Stimulated activated CD8-positive, alpha-beta memory T cell treated with anti-CD3 and anti-CD28 coated beads, Interleukin-4, amount 100 ng/mL, for 48 hours (primary cell): ENCODE data around the gene TNFRSF8.
"Not testable (repeated sequence)": the region's sequence is repeated elsewhere in the genome, so short reads cannot be mapped to it uniquely, and the experiment has no call there.

Experiments used
- DNase-seq: peaks from one replicate; pipeline ENCODE4 v3.0.0-alpha.2; 2020

The TNFRSF8 gene

GRCh38 chr1:12063141-12064072, at the start of gene TNFRSF8:
TNFRSF8 (plus strand) TSS chr1:12063303; CDS start chr1:12063599, 296 bp downstream.
- peak; percentile 81 for DNase-seq

- DNase-seq: peak; percentile 48
These were observed 48.7 kb upstream of the TNFRSF8 start for GRCh38 chr1:12014141-12014991.

DNA sequence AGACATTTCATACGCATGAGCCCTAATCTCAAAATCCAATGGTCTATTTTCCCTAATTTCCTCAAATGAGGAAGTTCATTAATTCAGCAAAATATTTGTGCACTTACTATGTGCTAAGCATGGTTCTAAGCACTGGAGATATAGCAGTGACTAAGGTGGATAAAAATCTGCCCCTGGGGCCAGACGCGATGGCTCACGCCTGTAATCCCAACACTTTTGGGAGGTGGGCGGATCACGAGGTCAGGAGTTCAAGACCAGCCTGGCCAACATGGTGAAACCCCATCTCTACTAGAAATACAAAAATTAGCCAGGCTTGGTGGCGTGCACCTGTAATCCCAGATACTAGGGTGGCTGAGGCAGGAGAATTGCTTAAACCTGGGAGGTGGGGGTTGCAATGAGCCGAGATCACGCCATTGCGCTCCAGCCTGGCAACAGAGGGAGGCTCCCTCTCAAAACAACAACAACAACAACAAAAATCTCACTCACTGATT, 48.1 kb upstream of the TNFRSF8 start:
- no peak for DNase-seq

DNA sequence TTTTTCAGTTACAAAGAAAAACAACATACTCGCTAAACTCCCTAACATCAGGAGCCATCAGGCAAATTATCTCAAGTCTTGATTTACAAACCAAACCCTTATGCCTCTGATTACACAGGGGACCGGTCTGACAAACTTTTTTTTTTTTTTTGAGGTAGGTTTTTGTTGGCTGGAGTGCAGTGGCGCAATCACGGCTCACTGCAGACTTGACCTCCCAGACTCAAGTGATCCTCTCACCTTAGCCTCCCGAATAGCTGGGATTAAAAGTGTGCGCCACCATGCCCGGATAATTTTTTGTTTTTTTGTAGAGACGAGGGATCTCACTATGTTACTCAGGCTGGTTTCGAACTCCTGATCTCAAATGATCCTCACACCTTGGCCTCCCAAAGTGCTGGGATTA, 47.6 kb upstream of the TNFRSF8 start:
- no peak for DNase-seq

- no peak for DNase-seq
These were observed 46.9 kb upstream of the TNFRSF8 start for GRCh38 chr1:12016182-12016581.

DNA sequence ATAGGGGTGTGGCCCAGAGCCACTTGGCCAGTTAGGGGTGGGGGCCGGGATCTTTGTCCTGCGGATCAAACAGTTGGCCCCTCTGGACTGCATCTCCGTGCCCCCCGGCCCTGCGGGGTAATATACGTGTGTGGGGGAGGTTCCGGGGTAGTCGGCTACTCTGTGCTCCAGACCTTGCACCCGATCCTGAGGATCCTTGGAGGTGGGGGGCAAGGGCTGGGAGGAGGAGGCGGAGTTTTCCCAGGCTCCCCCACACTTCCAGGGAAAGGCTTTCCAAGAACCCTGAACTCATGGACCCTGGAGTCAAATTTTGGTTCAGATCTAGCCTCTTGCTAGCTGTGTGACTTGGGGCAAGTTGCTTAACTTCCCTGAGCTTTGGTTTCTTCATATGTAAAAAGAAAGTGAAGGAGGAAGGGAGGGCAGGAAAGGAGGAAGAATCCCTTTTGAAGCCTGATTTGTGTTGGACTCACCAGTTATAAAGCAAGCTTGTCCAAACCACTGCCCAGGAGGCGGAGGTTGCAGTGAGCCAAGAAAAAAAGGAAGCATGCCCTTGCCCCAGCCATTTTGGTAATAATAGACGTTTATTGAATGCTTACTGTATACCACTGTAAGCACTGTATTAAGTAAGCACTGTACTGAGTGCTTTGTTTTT, 43.1 kb upstream of the TNFRSF8 start:
- no peak for DNase-seq

DNA sequence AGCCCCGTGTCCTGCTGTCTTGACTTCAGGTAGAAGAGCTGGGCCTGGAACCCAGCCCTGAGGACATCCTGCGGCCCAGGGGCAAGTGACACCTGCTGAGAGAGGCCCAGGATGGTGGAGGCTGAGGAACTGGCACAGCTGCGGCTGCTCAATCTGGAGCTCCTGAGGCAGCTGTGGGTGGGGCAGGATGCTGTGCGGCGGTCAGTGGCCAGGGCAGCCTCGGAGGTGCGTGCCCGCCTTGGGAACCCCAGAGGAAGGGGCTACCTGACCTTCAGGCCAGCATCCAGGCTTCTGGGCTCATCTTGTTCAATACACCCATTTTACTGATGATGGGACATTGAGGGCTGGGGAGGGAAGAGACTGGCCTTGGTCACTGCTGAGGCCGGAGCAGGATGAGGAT, 41.5 kb upstream of the TNFRSF8 start:
- no peak for DNase-seq

DNA sequence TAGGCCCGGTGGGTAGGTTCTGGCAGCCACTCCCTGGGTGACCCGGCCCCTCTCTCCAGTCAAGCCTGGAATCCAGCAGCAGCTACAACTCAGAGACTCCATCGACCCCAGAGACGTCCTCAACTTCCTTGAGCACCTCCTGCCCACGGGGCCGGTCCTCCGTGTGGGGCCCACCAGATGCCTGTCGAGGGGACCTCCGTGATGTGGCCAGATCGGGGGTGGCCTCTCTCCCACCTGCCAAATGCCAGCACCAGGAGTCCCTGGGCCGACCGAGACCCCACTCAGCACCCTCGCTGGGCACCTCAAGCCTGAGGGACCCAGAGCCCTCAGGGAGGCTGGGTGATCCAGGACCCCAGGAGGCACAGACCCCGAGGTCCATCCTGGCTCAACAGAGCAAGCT, 41.1 kb upstream of the TNFRSF8 start:
- no peak for DNase-seq

- DNase-seq: no peak
These were observed 36.5 kb upstream of the TNFRSF8 start for GRCh38 chr1:12026586-12026985.

- no peak for DNase-seq
These were observed 34.9 kb upstream of the TNFRSF8 start for GRCh38 chr1:12028248-12028647.

DNA sequence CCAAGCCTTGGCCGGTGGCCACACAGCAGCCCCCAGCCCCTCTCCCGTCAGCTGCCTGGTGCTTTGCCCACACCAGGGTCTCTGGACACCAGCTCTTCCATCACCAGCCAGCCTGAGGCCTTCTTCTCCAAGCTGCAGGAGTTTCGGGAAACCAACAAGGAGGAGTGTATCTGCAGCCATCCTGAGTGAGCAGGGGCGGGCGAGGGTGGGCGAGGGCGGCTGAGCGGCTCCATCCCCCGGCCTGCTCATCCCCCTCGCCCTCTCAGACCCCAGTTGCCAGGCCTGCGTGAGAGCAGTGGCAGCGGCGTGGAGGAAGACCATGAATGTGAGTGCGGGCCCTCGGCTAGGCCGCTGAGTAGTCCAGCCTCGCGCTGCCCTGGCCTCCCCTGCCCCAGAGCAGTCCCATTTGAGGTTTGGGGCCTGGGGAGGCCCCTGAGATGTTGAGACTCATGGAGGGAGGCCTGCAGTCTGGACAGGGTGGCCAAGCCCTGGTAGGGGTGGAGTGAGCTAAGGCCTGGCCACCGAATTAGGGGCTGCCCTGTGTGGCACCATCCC, 34.1 kb upstream of the TNFRSF8 start:
- DNase-seq: no peak

- DNase-seq: no peak
These were observed 33.3 kb upstream of the TNFRSF8 start for GRCh38 chr1:12029720-12030339.

DNA sequence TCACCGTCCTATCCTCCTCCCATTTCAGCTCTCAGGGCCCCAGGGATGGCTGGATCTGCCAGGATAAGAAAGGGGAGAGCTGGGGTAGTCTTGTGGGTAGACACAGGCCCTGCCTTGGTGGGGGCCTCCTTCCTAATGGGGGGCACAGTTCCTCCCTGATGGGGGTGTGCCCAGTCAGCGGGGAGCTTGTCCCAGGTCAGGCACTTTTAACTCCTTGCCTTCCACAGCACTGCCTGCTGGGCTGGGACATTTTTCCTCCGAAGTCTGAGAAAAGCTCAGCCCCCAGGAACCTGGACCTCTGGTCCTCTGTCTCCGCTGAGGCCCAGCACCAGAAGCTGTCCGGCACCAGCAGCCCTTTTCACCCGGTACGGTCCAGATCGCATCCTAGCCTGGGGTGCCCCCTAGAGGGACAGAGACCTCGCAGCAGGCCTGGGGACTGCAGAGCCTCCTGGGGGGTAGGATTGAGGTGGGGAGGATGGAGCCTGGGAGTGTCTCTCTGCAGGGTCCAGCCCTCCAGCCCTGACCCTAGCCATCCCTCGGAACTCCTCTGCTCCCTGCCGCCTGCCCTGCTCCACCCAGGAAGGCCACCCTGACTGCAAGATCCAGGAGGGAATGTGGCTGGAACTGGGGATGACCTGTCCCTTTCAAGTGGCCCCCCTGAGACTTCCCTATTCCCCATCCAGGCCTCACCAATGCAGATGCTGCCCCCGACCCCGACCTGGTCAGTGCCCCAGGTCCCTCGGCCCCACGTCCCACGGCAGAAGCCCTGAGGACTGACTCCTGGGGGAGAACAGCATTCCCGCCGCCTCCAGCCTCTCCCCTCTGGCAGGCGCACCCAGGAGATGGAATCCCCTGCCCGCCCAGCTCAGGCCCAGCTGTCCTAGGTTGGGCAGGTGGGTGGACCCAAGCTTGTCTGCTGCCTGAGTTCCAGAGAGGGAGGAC, 31.8 kb upstream of the TNFRSF8 start:
- DNase-seq: peak; percentile 76

DNA sequence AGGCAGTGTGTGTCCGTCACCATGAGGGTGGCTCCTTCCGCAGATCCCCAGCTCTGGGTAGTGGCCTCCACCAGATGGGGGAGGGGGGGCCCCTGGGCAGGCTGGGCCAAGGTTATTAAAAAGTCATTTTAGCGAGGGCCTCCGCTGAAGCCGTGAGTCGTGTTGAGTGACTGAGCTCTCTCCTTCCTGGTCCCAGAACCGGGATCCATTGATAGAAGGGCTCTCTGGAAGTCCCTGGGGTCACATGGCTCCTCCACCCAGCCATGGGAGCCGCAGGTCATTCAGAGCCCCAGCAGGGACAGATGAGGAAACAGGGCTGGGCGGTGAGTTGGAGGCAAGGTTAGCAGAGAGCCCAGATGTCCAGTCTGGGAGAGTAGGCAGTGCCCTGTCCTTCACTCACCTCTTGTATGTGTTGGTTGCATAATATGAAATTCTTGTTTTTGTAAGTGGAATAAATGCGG, 30.9 kb upstream of the TNFRSF8 start:
- DNase-seq: no peak

GRCh38 chr1:12033441-12033840, 29.7 kb upstream of the TNFRSF8 start:
- DNase-seq: not testable (repeated sequence)

DNA sequence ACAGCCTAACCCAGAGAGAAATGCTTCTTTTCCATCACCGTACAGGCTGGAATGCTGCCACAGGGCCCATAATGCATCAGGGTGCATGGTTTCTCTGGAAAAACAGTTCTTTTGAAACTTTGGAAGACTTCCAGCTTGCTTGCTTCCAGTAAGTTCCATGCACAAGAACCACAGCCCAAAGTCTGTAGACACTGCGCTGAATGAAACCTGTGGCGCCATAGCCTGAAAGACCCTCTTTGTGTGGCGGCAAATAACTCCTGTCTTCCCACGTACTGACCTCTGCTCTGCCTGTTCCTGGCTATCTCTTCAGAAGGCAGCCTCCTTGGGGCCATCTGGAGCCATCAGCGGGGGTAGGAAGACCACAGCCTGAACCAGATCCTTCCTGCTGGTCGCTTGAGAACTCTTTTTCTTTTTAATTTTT, 28.7 kb upstream of the TNFRSF8 start:
- DNase-seq: no peak

- no peak for DNase-seq
These were observed 27.8 kb upstream of the TNFRSF8 start for GRCh38 chr1:12035312-12035711.

- DNase-seq: no peak
These were observed 25.4 kb upstream of the TNFRSF8 start for GRCh38 chr1:12037486-12038355.

GRCh38 chr1:12038356-12039163, 24.5 kb upstream of the TNFRSF8 start:
- no peak for DNase-seq
